GM06990 (cell line): ENCODE measurements around the gene AOX1.
"Not testable (repeated sequence)": the region's sequence is repeated elsewhere in the genome, so short reads cannot be mapped to it uniquely, and the experiment has no call there.

Experiments used
- DNase-seq: peaks from one replicate; pipeline ENCODE4 v3.0.0-alpha.2; 2011; ENCODE audit not compliant: insufficient read length; ENCODE audit errors: extremely low read depth
- H3K27me3 ChIP-seq: replicated peaks from 2 replicates; pipeline ENCODE4 v1.6.0; 2011; ENCODE audit warnings: low read length; ENCODE audit not compliant: control insufficient read depth, insufficient read depth
- H3K36me3 ChIP-seq: 2 replicates; pipeline ENCODE4 v1.5.1; 2011; ENCODE audit warnings: low read length; ENCODE audit not compliant: control insufficient read depth, insufficient read depth
- H3K4me3 ChIP-seq: replicated peaks from 2 replicates; pipeline ENCODE4 v1.5.1; 2011; ENCODE audit warnings: low read depth, mild to moderate bottlenecking, control low read depth, low read length
- CTCF ChIP-seq: IDR thresholded peaks from 2 replicates; pipeline ENCODE4 v1.5.1; 2011; ENCODE audit warnings: low read length, control low read depth, mild to moderate bottlenecking, inconsistent platforms; ENCODE audit not compliant: insufficient read depth, poor library complexity, severe bottlenecking

AOX1 gene

GRCh38 chr2:200603972-200604371 is 18.2 kb downstream of the AOX1 start:
- Histone ChIP-seq H3K36me3 (no peaks in the 10 kb centered on the region), H3K4me3 (no peak overlapping the region), H3K27me3 (no peaks in the 10 kb centered on the region)
- no peak for TF ChIP-seq CTCF
- no peak for DNase-seq

DNA sequence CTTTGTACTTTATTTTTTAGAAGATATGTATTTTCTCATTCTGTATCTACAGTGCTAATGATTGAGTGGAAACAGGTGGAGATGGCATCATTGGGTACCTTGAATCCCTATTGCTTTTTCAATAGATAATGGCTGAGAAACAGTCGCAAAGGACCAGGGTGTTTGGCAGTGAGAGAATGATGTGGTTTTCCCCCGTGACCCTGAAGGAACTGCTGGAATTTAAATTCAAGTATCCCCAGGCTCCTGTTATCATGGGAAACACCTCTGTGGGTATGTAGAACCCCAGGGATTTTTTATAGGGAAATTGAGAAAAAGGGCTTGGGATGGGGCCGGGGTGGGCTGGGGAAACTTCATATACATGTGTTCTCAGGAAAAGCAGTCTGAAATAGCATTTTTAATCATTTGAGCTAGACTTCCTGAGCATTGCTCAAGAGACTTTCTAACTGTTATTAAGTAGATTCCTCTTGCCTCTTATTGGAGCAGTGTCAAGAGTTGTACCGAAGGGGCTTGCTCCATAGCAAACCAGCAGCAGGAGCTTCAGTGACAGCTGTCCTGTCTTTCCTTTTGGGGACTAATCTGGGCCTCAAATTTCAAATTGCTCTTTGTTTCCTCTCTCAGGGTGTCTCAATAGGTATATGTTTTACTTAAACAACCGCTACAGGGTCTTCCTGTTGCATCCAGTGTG is 18.9 kb downstream of the AOX1 start:
- Histone ChIP-seq H3K27me3 (no peaks in the 10 kb centered on the region), H3K4me3 (no peak overlapping the region), H3K36me3 (no peaks in the 10 kb centered on the region)
- no peak for TF ChIP-seq CTCF
- DNase-seq = no peak

GRCh38 chr2:200608341-200609027 is 22.7 kb downstream of the AOX1 start:
- no peaks in the 10 kb centered on the region for H3K27me3 ChIP-seq
- no peaks in the 10 kb centered on the region for H3K36me3 ChIP-seq
- DNase-seq = no peak
- no peak for TF ChIP-seq CTCF
- H3K4me3 ChIP-seq = no peak overlapping the region

GRCh38 chr2:200609028-200609614 is 23.3 kb downstream of the AOX1 start:
- H3K27me3 ChIP-seq = no peaks in the 10 kb centered on the region
- no peak for DNase-seq
- no peak for TF ChIP-seq CTCF
- H3K36me3 ChIP-seq = no peaks in the 10 kb centered on the region
- H3K4me3 ChIP-seq = no peak overlapping the region

DNA sequence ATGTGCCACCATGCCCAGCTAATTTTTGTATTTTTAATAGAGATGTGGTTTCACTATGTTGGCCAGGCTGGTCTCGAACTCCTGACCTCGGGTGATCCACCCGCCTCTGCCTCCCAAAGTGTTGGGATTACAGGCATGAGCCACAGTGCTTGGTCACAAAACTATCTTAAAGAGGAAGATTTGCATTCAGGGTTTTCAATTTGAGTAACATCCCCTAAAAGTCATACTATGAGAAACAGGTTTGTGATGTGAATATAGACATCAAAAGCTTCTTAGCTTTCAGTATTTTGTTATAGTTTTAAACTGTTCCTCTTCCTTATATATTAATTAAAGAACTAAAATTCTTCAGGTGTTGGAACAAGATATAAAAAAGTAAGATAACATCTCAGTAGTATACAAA is 24.4 kb downstream of the AOX1 start:
- not testable (repeated sequence) for DNase-seq, H3K27me3 ChIP-seq, H3K36me3 ChIP-seq, H3K4me3 ChIP-seq

- no peaks in the 10 kb centered on the region for H3K27me3 ChIP-seq
- H3K4me3 ChIP-seq = no peak overlapping the region
- no peak for DNase-seq
- H3K36me3 ChIP-seq = no peaks in the 10 kb centered on the region
- TF ChIP-seq CTCF = no peak
Observed at GRCh38 chr2:200613692-200614091, 27.9 kb downstream of the AOX1 start.
